ENCODE measurements around the gene GAREM1. TPM values are rescaled to one million over a fixed set of nuclear protein-coding genes. Genes with fewer than 3 reads are reported as not detected.

Gene GAREM1
- total and polyA plus RNA-seq, 7 donors: 2.3 to 10.3 (median 7.2) TPM

GRCh38 chr18:32337821-32338220 is 132.9 kb downstream of the GAREM1 start:
- Histone ChIP-seq H3K4me3 (no peak overlapping the region), H3K4me1 (peaks cover 4% of the 10 kb centered on the region), H3K27ac (no peak overlapping the region), H3K9me3 (no peaks in the 10 kb centered on the region), H3K36me3 (ENCODE audit: insufficient read depth in 1 of 2, low read depth in 1 of 2) (no peaks in the 10 kb centered on the region), H3K27me3 (ENCODE audit: insufficient read depth in 3 of 3, low read length in 2 of 3) (no peaks in the 10 kb centered on the region)
- no peak for ATAC-seq
- DNase-seq: no peak
- 68 to 89% (median 76%) methylated on average over 8 of the region's 8 CpGs for WGBS, 3 donors
- TF ChIP-seq CTCF (IDR thresholded peaks at IDR 0.05): no peak
- intact Hi-C loops (cut with DNase I): no loop called here

GRCh38 chr18:32337347-32337746 is 133.3 kb downstream of the GAREM1 start:
- WGBS, 3 donors: 93 to 98% (median 96%) methylated on average over 7 of the region's 7 CpGs
- Histone ChIP-seq H3K4me3 (no peak overlapping the region), H3K9me3 (no peaks in the 10 kb centered on the region), H3K4me1 (peaks cover 4% of the 10 kb centered on the region), H3K27me3 (ENCODE audit: insufficient read depth in 3 of 3, low read length in 2 of 3) (no peaks in the 10 kb centered on the region), H3K27ac (no peak overlapping the region), H3K36me3 (ENCODE audit: insufficient read depth in 1 of 2, low read depth in 1 of 2) (no peaks in the 10 kb centered on the region)
- DNase-seq (no peak), ATAC-seq (no peak)
- TF ChIP-seq CTCF (IDR thresholded peaks at IDR 0.05): no peak
- intact Hi-C loops (cut with DNase I): no loop called here

GRCh38 chr18:32335228-32335627 is 135.5 kb downstream of the GAREM1 start:
- 48 to 66% (median 53%) methylated on average over 4 of the region's 4 CpGs for WGBS, 3 donors
- H3K4me3 ChIP-seq: no peak overlapping the region
- no peak for TF ChIP-seq CTCF (IDR thresholded peaks at IDR 0.05)
- DNase-seq (no peak), ATAC-seq (no peak)
- H3K4me1 ChIP-seq: peaks cover 4% of the 10 kb centered on the region
- intact Hi-C loops (cut with DNase I): no loop called here
- H3K36me3 ChIP-seq (ENCODE audit: insufficient read depth in 1 of 2, low read depth in 1 of 2): no peaks in the 10 kb centered on the region
- H3K27me3 ChIP-seq (ENCODE audit: insufficient read depth in 3 of 3, low read length in 2 of 3): no peaks in the 10 kb centered on the region
- H3K27ac ChIP-seq: no peak overlapping the region
- no peaks in the 10 kb centered on the region for H3K9me3 ChIP-seq

- H3K27me3 ChIP-seq (ENCODE audit: insufficient read depth in 3 of 3, low read length in 2 of 3): no peaks in the 10 kb centered on the region
- no peak for TF ChIP-seq CTCF (IDR thresholded peaks at IDR 0.05)
- 85 to 88% (median 86%) methylated on average over 7 of the region's 7 CpGs for WGBS, 3 donors
- ATAC-seq (peak; percentile 39 to 69 (median 59)), DNase-seq (no peak)
- no peak overlapping the region for H3K4me3 ChIP-seq
- no peaks in the 10 kb centered on the region for H3K36me3 ChIP-seq (ENCODE audit: insufficient read depth in 1 of 2, low read depth in 1 of 2)
- no peaks in the 10 kb centered on the region for H3K9me3 ChIP-seq
- peaks cover 4% of the 10 kb centered on the region for H3K4me1 ChIP-seq
- H3K27ac ChIP-seq: no peak overlapping the region
- intact Hi-C loops (cut with DNase I): no loop called here
These were observed 136.9 kb downstream of the GAREM1 start for GRCh38 chr18:32333781-32334180.

- Histone ChIP-seq H3K27ac (no peak overlapping the region), H3K4me1 (no peaks in the 10 kb centered on the region), H3K36me3 (ENCODE audit: insufficient read depth in 1 of 2, low read depth in 1 of 2) (no peaks in the 10 kb centered on the region), H3K27me3 (ENCODE audit: insufficient read depth in 3 of 3, low read length in 2 of 3) (no peaks in the 10 kb centered on the region), H3K4me3 (no peak overlapping the region), H3K9me3 (no peaks in the 10 kb centered on the region)
- no peak for TF ChIP-seq CTCF (IDR thresholded peaks at IDR 0.05)
- intact Hi-C loops (cut with DNase I): no loop called here
- ATAC-seq (no peak), DNase-seq (no peak)
- 60 to 74% (median 66%) methylated on average over 5 of the region's 5 CpGs for WGBS, 3 donors
These were observed 138.0 kb downstream of the GAREM1 start for GRCh38 chr18:32332708-32333107.

All from psoas muscle (tissue), 8 donors.